AG04450 (cell line): ENCODE data around the gene KCNE4. TPM values are rescaled to one million over a fixed set of nuclear protein-coding genes. Genes with fewer than 3 reads are reported as not detected.

Experiments used
- CTCF ChIA-PET: fragments of 300-600, 350-600 bp; formaldehyde crosslinking; extraction: SDS; loops from one replicate; lab custom pipeline; 2022; ENCODE audit warnings: antibody characterized with exemption, inconsistent platforms; lab: Charles Lee
- POLR2A ChIA-PET: fragments of 350-600 bp; formaldehyde crosslinking; extraction: SDS; loops from one replicate; lab custom pipeline; 2021; ENCODE audit warnings: antibody characterized with exemption, inconsistent platforms; lab: Yijun Ruan, JAX
- DNase-seq: peaks from one replicate; pipeline ENCODE4 v3.0.0-alpha.2; 2011; ENCODE audit warnings: low read depth, low spot score
- H3K27ac ChIP-seq: one replicate; pipeline ENCODE4 v1.5.1; 2012; ENCODE audit warnings: low read depth, low read length, control low read depth
- H3K27me3 ChIP-seq: one replicate; pipeline ENCODE4 v1.6.0; 2012; ENCODE audit warnings: low read length; ENCODE audit not compliant: control insufficient read depth, insufficient read depth
- H3K4me3 ChIP-seq: 2 replicates; pipeline ENCODE4 v1.5.1; 2011; ENCODE audit warnings: mild to moderate bottlenecking, low read depth, low read length, control low read depth
- H3K9me3 ChIP-seq: 2 replicates; pipeline ENCODE4 v1.5.1; 2012; ENCODE audit warnings: low read length; ENCODE audit not compliant: control insufficient read depth, insufficient read depth
- CTCF ChIP-seq: IDR thresholded peaks from 2 replicates; pipeline ENCODE4 v1.5.1; 2011; ENCODE audit warnings: low read depth, low read length, control low read depth, inconsistent platforms
- polyA plus RNA-seq: library from polyadenylated mRNA; depleted of rRNA; stranded (reverse); fragments of >200 nt; gene quantifications from 2 replicates; pipeline ENCODE4 v1.2.3, GENCODE V29; 2011

Gene KCNE4
- polyA plus RNA-seq, 1 experiment = 12.5 TPM

- no peak for TF ChIP-seq CTCF
- Histone ChIP-seq H3K4me3 (no peak overlapping the region), H3K27me3 (no peaks in the 10 kb centered on the region), H3K9me3 (no peaks in the 10 kb centered on the region), H3K27ac (peak overlapping the region; percentile 21)
- ChIA-PET CTCF (interaction anchor here (1.1 to 1.4 kb wide), 4 partner anchors 8 to 353 kb away, joined by 3 to 4 read pairs (median 4); partner anchors contain the start of gene KCNE4), POLR2A (interaction anchor here (0.6 to 1.3 kb wide), 2 partner anchors 8 to 534 kb away, joined by 3 to 4 read pairs; partner anchors contain the start of gene KCNE4)
- no peak for DNase-seq
Measured at GRCh38 chr2:223043164-223043941, 8.6 kb upstream of the KCNE4 start.

GRCh38 chr2:223044092-223044836 is 7.7 kb upstream of the KCNE4 start:
- no peak for DNase-seq
- Histone ChIP-seq H3K27ac (no peak overlapping the region), H3K4me3 (no peak overlapping the region), H3K9me3 (no peaks in the 10 kb centered on the region), H3K27me3 (no peaks in the 10 kb centered on the region)
- ChIA-PET CTCF (interaction anchor here (1.4 kb wide), 1 partner anchor 9 kb away, joined by 3 read pairs; no protein-coding TSS in a partner anchor), POLR2A (no interaction called here)
- no peak for TF ChIP-seq CTCF

- no peak overlapping the region for H3K4me3 ChIP-seq
- CTCF ChIA-PET = interaction anchor here (2.9 kb wide), 1 partner anchor 73 kb away, joined by 12 read pairs; no protein-coding TSS in a partner anchor
- no peak for TF ChIP-seq CTCF
- POLR2A ChIA-PET = no interaction called here
- H3K9me3 ChIP-seq = no peaks in the 10 kb centered on the region
- no peak for DNase-seq
- H3K27ac ChIP-seq = no peak overlapping the region
- no peaks in the 10 kb centered on the region for H3K27me3 ChIP-seq
Measured at GRCh38 chr2:223044916-223045700, 6.9 kb upstream of the KCNE4 start.

GRCh38 chr2:223046470-223047040 is 5.4 kb upstream of the KCNE4 start:
- no peak for TF ChIP-seq CTCF
- CTCF ChIA-PET = interaction anchor here (2.9 kb wide), 1 partner anchor 75 kb away, joined by 12 read pairs; no protein-coding TSS in a partner anchor
- H3K9me3 ChIP-seq = no peaks in the 10 kb centered on the region
- POLR2A ChIA-PET = no interaction called here
- no peak overlapping the region for H3K4me3 ChIP-seq
- H3K27me3 ChIP-seq = no peaks in the 10 kb centered on the region
- no peak overlapping the region for H3K27ac ChIP-seq
- no peak for DNase-seq
